Panc1 (cell line): Measurements from ENCODE around the gene ODC1.

Experiments used
- POLR2AphosphoS5 ChIP-seq: IDR thresholded peaks from 2 replicates; pipeline ENCODE4 v1.6.1; 2012; ENCODE audit warnings: mild to moderate bottlenecking, low read depth, low read length, moderate library complexity
- TF ChIP-seq, protein P1 (sequence below): fragments of 450-650 bp; IDR thresholded peaks from 2 replicates; pipeline ENCODE4 v1.5.1; 2017; ENCODE audit warnings: mild to moderate bottlenecking

DNA sequence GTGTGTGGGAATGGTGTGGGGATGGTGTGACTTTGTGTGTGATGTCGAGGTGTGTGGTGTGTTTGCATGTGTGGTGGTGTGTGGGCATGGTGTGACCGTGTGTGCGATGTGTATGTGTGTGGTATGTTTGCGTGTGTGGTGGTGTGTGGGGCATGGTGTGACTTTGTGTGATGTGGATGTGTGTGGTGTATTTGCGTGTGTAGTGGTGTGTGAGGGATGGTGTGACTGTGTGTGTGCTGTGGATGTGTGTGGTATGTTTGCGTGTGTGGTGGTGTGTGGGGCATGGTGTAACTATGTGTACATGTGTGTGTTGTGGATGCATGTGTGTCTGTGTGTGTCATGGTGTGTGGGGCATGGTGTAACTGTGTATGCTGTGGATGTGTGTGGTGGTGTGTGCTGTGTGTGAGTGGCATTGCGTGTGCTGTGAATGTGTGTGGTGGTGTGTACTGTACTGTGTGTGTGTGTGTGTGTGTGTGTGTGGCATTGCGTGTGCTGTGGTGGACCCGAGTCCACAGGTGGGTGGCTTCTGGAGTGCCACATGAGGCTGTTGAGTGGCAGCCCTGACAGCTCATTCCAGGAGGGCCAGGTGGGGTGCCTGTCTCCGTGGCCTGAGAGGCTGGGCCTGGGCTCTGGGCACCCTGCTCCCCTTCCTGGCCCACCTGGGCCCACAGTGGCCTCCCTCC is 14.7 kb downstream of the ODC1 start:
- TF ChIP-seq, protein P1, sequence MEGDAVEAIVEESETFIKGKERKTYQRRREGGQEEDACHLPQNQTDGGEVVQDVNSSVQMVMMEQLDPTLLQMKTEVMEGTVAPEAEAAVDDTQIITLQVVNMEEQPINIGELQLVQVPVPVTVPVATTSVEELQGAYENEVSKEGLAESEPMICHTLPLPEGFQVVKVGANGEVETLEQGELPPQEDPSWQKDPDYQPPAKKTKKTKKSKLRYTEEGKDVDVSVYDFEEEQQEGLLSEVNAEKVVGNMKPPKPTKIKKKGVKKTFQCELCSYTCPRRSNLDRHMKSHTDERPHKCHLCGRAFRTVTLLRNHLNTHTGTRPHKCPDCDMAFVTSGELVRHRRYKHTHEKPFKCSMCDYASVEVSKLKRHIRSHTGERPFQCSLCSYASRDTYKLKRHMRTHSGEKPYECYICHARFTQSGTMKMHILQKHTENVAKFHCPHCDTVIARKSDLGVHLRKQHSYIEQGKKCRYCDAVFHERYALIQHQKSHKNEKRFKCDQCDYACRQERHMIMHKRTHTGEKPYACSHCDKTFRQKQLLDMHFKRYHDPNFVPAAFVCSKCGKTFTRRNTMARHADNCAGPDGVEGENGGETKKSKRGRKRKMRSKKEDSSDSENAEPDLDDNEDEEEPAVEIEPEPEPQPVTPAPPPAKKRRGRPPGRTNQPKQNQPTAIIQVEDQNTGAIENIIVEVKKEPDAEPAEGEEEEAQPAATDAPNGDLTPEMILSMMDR, result no peak
- TF ChIP-seq POLR2AphosphoS5, result no peak
